Umbilical cord (tissue), 2 donors: ENCODE data around the gene OGA. TPM values are rescaled to one million over a fixed set of nuclear protein-coding genes. Genes with fewer than 3 reads are reported as not detected.

Experiments
- DNase-seq: peaks from one replicate; pipeline ENCODE4 v3.0.0-alpha.2; 2015; ENCODE audit warnings: low spot score
- total RNA-seq: library from RNA; depleted of rRNA; stranded (reverse); fragments of >200 nt; gene quantifications from one replicate; pipeline ENCODE4 v1.2.3, GENCODE V29; 2014; ENCODE audit warnings: low replicate concordance; ENCODE audit not compliant: insufficient read depth

Gene OGA
- total RNA-seq, 1 donor from 2014 or later, result 186 TPM

DNA sequence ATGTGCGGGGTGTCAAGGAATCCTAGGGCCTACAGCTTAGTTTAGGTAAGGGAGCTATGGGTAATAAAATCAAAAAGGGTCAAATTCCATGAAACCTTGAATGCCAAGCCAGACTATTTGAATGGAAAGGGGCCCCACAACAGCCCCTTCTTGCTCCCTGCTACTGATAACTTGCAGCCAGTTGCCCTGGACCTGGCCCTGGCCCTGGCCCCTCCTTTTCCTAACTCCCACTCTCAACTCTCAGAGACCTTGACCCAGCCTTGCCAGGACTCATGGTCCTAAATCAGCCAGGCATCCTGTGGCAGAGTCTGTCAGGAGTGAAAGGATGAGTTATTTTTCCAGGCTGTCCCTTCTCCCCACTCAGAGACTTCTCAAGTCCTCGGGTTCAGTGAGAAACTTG lies 19.5 kb upstream of the OGA start:
- no peak for DNase-seq

DNA sequence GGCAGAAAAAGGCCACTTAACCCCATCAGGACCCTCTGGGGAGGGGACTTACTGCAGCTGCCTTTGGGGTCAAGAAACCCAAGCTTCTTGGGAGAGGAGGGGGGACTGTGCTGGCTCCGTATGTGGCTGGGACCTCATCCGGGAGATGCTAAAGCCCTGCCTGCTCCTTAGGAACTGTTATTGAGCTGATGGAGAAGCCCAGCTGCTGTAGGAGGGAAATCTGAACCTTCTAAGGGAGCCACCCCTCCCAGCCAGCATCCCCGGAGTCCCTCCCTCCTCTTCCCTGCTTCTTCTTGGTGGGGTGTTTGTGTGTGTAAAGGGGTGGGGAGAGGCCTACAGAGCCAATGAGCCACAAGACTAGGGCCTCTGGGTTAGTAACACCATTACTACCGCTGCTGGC lies 17.1 kb upstream of the OGA start:
- DNase-seq, result no peak

GRCh38 chr10:101834341-101834740 lies 16.1 kb upstream of the OGA start:
- no peak for DNase-seq

DNA sequence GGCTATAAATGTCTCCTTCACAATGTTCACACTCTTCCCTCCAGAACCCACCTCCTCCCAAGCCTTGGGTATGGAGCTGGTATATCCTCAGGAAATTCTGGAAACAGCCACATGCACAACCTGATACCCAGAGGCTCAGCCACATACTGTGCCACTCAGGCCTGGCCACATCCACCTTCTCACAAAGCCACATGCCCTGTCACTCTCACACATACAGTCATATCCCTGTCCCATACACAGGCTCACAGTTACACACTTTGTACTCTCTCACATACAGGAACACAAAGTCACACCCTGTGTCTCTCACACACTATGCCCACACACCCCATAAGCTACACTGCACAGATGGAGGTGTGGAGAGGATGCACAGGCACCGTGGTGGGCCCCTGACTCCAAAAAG lies 15.2 kb upstream of the OGA start:
- DNase-seq, result no peak

DNA sequence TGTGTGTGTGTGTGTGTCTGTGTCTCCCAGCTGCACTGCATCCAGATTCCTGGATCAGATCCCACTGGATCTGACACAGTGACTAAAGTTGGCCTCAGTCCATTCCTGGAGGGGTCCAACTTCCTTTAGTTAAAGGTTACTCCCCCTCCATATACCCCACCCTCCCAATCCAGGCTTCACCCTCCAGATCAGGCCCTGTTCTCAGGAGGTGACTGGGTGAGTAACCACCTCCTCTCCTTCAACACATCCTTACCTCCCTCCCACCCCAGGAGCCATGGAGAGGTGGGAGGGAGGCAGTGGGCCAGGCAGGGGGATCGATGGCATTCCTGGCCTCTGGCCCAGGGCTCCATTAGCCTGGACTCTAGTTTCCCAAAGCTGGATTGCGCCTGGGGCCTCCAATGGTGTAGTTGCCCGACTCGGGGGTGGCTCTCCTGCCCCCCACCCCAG lies 14.1 kb upstream of the OGA start:
- DNase-seq, result no peak

DNA sequence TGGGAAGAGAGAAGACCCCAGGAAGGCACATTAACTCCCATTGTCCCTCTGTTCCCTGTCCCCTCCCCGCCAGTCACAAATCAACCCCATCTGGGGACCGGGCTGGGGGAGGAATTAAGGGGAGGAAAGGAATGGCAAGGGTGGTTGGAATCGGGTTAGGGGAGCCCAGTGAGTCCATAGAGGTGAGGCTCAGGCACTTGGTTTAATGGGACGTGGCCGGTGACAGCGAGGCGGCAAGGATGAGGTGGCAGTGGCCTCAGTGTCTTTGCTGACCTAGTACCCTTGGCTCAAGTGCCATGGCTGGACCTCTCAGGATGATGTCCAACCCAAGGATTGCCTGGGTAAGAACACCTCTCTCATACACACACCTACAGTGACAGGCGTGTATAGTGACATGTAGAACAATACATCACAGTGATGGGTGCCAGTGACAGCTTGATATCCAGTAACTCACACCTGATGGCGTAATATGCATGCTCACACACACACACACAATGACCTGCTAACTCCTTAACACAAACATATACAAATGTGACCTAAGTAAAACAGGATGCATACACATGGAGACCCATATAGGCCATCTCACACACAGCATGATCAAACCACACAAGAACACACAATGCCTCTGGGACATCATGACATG lies 13.0 kb upstream of the OGA start:
- DNase-seq, result no peak

GRCh38 chr10:101830322-101831168 lies 12.3 kb upstream of the OGA start:
- peak; percentile 93 for DNase-seq

DNA sequence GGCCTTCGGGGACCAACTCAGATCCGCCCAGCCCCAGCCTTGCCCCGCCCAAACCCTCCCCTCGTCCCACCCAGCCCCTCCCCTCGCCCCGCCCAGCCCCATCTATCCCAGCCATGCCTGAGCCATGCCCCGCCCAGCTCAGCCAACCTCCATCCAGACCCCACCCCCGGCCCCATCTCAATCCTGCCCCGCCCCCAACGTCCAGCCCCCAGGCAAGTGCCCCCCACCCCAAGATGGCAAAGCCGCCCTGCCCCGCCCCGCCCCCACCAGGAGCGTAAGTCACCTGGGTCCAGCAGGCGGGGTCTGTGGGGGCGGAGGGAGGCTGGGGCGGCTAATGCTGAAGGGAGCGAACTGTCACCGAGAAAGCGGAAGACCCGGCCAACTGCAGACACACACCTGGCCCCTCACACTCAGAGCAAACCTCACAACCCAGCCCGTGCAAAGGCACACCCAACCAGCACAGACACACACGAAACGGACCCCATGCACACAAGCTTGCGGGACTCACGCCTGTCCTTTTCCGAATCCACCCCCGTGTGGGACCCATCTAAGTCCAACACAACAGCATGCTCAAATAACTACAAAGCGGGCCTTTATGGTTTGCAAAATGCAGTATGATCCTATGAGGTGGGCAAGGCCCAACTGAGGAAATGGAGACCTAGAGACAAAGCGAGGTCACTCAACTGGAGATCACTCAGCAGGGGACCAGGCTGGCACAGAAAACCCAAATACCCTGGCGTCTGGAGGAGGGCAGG lies 11.5 kb upstream of the OGA start:
- DNase-seq, result peak; percentile 55

- peak; percentile 24 for DNase-seq
Observed at GRCh38 chr10:101828766-101829551, 10.7 kb upstream of the OGA start.

DNA sequence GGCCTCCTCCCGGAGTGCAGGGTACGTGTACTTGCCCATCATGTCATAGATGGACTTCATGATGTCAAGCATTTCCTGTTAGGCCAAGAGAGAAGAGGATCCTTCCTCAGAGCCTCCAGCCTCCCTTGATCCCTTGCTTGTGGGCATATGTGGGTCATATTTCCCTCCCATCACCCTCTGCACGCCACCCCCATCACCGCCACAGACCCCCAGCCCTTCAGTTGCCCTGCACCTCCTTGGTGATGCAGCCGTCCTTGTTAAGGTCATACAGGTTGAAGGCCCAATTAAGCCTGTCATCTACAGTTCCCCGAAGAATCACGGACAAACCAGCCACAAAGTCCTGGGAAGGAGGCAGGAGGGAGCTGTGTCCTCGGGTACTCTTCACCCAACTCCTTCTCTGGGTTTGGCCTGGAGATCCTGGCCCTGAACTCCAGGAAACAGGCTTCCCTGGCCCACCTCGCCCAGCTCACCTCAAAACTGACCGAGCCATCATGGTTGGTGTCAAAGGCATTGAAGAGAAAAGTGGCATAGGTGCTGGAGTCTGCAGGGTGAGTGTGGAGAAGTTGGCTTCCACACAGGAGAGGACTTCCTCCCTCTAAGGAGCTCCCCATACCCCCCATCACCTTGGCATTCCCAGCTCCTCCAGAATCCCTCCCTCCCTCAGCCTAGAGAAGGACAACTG lies 9.8 kb upstream of the OGA start:
- DNase-seq, result no peak

DNA sequence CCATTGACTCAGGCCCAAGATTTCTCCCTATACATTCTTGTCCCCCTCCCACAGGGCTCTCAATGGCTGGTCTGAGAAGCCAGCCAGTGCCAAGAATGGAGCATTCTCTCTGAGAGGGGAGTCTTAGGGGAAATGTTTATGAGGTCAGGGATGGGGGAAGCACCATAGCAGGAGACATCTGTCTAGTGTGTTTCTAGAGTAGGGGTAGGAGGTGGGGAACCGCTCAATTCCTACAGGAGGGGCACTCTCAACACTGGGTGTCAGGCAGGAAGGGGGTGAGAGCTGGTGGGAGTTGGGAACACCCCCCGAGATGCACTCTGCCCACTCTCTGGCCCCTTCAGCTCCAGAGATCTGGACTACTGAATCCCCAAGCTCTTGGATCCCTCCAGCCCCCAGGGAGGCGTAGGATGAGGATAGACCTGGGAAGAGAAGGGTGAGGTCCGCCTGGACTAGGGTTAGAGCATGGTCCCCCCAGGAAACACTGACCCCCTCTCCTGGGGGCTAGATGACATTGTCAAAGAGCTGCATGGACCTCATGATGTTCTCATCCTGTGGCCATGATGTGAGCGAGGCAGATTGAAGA lies 8.7 kb upstream of the OGA start:
- no peak for DNase-seq

DNA sequence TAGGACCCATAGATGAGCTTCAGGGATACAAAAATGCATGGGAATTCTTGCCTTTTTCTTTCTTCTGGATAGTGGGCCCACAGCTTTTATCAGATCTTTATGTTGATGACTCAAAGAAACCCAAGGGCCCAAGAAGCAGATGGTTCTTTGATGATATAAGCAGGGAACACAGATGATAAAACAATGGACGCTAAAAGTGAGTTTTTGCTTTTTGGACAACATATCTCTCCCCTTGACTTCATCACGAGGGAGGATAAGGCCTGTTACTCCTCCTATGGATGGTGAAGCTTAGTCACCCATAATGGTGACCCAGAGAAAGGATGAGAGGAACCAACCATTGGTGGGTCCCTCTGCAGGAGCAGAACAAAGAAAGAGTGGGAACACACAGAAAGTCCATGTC lies 6.5 kb upstream of the OGA start:
- DNase-seq, result no peak

DNA sequence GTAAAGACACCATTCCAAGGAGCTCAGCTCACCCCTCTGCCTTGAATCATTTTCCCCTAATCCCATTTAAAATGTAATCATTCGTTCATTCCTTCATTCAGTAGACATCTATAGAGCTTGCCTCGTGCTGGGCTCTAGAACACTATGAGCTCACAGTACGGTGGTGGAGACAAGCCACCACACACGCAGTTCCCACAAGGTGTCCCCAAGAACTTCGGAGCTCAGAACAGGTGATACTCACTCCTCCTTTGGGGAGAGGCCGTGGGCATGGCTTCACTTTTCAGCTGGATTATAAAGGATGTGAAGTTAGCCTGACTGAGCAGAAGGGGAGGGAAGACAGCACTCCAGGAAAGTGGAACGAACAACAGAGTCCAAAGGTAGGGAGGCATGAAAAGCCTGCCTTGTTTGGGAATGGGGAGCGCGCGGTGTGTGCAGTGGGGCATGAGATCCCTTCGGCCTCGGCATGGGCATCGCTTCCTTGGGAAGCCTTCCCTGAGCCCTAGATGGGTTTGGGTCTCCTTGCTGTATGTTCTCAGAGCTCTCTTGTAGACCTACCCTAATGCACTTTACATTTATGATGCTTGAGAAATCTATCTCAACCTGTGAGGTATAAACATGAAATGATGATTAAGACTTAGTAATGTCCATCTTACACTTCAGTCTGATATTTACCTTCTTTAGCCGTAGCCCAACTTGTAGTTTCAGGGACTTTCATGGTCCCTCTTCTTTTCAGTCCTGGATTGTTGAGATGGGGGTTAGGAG lies 809 bp upstream of the OGA start:
- DNase-seq, result no peak

- peak; percentile 95 for DNase-seq
Observed at GRCh38 chr10:101817337-101818118, 716 bp downstream of the OGA start.

DNA sequence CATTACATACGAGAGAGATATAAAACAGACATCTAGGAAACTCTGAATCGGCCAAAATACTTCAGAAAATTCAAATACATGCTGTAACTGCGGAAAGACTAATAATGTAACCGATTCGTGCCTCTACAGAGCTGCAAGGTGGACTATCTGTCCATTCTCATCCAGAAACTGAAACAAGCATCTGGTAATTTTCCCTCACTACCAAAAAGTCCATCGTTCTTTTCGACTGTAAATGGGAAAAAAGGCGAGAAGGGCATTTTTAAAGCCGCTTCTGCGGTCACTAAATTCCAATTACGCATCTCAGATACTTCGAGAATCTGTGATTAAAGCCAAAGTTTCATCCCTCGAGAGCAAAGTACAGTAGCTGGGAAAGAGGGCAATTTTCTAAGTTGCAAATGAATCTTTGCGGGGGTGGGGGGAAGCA lies 1.3 kb downstream of the OGA start:
- no peak for DNase-seq

GRCh38 chr10:101816376-101816775 lies 1.9 kb downstream of the OGA start:
- DNase-seq, result peak; percentile 60

DNA sequence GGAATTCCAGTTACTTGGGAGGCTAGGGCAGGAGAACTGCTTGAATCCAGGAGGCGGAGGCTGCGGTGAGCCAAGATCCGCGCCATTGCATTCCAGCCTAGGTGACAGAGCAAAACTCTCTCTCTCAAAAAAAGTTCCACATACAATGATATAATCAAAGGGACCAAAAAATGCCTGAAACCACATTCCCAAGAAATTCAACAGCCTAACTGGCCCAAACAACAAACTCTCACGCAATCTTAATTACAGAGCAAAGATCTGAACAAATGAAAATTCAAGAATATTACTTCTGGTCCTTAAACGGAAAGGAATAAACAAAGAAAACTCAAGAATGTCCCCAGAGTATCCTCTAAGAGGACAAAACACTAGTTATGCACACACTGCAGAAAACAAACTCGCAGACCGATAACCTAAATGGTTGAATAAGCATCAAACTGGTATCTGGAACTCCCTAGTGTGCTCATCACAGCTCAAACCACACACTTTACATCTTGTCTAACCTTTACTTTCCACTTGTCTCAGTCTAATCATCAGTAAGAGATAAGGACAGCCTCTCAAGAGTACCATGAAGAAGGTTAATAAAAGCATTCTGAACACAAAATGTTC lies 3.7 kb downstream of the OGA start:
- no peak for DNase-seq

DNA sequence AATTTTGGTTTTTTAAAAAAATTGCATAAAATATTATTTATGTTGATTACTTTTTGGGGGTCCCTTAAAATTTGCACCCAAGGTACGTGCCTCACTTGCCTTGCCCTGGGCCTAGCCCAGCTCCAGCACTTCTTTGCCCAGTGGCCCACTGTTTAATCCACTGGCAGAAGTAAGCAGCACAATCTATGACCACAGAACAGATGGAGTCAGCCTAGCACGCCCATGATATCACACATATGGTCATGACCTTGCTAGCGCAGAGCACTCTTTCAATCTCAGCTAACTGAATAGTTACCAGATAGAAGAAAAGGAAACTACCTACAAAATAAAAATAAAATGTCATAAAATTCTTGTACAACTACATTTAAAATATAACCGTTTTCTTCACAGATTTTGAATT lies 5.6 kb downstream of the OGA start:
- DNase-seq, result no peak

DNA sequence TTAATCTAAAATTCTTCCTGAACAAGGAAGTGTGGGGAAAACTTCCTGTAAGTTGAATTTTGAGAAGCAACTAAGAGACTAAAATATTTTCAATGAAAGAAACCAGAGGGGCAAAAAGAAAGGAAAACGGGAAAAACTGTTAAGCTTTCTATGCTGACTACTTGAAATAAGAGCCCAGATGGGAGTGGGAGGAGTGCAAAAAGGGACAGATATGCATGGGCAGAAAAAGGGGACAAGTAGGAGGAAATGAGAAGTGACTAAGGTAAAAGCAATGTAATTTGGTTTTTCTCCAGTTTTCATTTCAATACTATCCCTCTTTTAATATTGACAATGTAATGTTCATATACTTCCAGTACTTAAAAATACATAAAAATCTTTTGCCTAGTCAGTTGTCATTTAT lies 11.1 kb downstream of the OGA start:
- no peak for DNase-seq
